Lung microvascular endothelial cell (primary cell): ENCODE results near the gene CDK5. TPM values are rescaled to one million over a fixed set of nuclear protein-coding genes. Genes with fewer than 3 reads are reported as not detected.

ENCODE experiments used
- DNase-seq, 2 donors: peaks; one replicate each; pipeline versions ENCODE4 v3.0.0 to v3.0.0-alpha.2; 2010; ENCODE audit warnings: low read depth in 2 of 2
- total RNA-seq: library from RNA; depleted of rRNA; stranded (reverse); fragments of >200 nt; gene quantifications from 2 replicates; pipeline ENCODE4 v1.2.1, GENCODE V29; 2014

CDK5 gene
- total RNA-seq: 15.9 and 17.4 TPM in 2 replicates

DNA sequence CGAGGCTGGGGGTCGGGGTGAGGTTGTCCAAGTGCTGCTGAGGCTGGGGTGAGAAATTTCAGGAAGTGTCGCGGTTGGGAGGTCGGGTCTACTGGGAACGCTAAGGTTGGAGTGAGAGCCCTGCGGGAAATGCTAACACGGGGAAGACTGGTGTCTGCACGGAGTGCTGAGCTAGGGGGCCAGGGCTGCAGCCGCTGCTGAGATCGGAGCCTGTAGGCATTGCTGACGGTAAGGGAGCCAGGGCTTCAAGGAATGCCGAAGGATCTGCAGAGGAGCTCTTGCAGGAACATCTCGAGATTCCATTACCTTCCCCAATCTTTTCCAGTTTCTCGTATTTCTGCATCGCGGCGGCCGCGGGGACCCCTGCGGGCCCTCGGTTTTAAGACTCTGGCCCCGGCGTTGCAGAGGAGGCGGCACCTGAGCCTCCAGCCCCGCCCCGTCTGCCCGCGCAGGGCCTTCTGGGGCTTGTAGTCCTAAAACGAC lies at the start of gene CDK5:
Gene CDK5, minus strand, starts transcription at position 392 of the 483 bp plus-strand sequence. Its CDS starts 49 bp downstream, at position 343.
- no peak for DNase-seq

DNA sequence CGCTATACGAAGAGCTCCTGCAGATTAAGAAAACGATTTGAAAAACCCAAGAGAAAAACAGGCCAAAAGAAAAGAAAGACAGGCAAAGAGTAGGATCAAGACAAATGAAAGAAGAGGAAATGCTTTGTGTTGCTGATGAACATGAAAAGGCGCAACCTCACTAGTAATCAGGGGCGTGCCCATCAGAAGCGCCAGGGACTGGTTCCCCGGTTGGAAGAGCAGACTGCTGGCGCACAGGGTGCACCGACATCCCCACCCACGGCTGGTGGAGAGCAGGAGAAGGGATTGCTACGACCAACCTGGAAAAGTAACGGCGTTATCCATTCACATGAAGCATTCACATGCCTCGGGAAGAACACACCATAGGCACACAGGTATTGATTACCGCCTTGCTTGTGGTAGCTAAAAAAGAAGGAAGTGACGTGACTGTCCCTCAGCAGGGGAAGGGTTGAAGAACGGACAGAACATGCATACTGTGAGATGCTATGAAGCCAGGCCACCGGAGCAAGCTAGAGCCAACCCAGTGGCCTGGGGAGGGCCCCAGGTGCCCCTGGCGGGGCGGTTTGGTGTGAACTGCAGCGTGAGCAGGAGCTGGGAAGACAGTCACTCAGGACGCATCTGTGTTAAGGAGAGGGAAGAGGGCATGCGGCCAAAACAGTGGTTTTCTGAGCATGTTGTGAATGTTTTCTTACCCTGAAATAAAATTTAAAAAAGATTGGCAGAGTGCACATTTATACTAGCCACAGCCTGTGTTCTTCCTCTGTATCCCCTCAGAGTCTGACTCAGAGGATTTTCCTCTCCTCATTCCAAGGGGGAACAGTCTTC lies 46.9 kb upstream of the CDK5 start:
- DNase-seq: peak in 1 of 2 donors; percentile 86

DNA sequence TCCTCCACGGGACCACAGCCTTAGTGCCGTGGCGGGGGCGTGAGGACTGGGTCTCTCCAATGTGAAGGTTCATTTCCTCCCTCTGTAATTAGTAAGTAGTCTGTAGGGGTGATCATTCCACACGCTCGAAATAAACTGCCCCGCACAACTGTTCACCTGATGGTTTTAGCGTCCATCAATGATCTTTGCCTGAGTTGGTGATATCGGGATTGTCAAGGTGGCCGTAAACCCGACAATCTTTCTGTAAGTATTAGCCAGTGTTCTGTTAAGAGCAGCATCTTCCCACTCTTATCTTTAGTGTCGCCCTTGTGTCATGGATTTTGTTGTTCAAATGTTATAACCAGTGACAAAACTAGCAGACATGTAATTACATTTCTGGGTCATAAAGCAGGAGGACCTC lies 46.3 kb upstream of the CDK5 start:
- DNase-seq: no peak

DNA sequence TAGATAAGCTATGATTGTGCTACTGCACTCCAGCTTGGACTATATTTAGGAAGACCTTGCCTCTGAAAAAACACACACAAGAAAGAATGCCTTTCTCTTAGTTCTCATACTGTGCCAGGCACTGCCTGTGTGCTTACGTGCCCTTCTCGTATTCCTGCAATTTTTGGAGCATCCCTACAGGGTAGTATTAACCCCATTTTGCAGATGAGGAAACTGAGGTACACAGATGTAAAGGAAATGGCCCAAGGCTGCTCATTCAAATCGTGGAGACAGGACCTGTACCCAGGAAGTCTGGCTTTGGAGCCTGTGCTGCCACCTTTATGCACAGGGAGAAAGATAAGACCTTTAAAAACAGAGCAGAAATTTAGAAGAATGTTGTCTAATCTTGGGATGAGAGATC lies 45.3 kb upstream of the CDK5 start:
- no peak for DNase-seq

DNA sequence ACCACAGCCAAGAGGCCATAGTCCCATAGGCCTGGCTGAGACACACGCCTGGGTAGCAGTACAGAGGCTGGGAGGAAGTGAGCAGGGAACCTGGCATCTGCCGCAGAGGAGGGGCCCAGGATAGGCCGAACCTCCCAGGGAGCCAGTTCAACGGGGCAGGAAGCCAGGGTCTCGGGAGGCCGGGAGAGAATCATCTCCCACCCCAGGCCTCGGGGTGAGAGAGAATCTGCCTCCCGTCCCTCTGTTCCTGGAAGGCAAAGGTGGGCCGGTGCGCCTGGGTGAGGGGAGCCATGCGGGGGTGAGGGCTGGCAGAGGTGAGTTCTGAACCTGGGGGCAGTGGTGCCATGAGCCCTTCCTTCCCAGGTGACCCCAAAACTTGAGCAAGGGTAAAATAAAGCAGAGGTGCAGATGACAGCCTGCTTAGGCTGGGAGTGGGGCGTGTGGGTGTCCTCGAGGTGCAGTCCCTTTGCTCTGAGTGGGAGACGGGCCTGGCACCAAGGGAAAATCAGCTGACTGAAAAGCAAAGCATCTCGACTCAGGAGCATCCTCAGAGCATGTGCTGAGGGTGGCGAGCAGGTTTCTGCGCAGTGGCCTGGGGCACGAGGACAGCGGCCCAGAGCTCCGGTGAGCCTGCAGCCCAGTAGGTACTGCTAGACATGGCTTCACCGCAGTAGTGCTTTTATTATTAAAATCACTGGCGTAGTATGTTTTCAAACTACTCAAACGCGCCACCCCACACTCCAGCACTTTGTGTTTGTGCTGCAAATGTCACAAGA lies 44.1 kb upstream of the CDK5 start:
- DNase-seq: no peak

DNA sequence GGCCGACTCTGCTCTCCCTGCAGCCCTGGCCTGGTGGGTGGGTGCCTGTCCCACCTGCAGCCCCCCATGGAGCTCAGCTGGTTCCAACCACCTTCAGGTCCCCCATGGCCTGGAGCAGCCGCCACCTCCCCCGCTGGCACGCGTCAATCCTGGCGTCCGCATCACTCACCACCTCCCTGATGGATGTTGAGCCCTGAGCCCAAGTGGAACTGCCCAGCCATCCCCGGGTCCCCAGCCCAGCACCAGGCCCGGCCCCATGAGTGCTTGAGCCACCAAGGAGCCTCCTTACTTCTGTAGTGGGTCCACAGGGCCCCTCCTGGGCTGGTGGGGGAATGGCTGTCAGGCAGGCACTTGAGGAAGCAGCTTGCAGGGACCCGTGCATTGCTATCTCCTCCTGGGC lies 43.2 kb upstream of the CDK5 start:
- no peak for DNase-seq

DNA sequence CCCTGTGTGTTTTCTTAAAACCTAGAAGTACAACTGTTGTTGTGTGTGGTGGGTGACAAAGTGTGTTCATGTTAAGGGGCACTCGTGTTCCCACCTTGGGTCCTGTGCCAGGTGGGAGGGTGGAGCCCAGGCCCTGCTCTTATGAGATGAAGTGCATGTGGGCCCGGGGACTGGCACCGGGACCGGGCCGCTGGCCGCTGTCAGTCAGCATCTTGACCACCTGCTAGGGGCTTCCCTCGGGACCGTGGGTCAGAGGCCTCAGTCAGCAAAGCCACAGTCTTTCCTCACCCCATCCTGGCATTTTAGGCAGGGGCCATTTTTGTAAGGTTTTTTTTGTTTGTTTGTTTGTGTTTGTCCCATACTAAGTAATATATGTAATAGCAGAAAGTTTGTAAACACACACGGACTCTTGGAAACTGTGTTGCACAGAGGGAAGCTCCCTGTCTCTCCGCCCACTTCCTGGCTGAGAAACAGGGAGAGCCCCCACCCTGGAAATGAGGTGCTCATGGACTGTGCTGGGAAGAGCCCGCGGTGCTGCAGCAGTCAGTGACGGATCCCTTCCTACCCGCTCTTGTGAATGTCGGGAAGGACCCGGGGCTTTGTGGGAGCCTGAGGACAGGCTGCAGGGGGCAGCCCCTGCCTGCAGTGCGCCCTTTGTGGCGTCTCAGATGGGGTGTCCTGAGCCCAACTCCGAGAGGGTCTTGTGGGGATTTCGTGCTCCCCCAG lies 42.0 kb upstream of the CDK5 start:
- DNase-seq: peak in 1 of 2 donors; percentile 65

DNA sequence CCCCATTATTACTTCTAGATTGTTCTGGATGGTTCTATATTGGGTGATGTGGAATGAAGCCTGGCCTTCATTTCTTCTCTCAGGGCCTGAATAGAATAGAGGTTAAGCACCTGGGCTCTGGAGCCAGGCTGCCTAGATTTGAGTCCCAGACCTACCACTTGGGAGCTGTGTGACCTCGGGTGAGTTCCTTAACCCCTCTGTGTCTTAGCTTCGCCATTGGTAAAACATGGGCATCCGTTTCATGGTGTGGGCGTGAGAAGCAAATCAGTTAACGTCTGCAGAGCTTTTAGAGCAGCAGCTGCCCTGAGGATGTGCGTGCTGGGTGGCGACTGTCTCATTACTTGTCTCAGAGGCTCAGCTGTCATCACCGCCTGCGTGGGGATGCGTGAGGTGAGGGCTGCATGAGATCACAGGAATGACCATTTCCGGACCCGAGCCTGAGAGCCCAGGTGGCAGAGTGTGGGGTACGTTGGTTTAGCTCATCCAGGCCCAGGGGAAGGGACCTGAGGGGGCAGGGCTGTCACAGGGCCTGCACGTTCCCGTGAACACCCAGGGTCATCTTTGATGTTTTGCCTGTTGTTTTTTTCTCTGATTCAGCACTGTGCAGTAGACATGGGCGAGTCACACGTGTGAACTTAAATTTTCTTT lies 38.3 kb upstream of the CDK5 start:
- peak in 1 of 2 donors; percentile 57 for DNase-seq

DNA sequence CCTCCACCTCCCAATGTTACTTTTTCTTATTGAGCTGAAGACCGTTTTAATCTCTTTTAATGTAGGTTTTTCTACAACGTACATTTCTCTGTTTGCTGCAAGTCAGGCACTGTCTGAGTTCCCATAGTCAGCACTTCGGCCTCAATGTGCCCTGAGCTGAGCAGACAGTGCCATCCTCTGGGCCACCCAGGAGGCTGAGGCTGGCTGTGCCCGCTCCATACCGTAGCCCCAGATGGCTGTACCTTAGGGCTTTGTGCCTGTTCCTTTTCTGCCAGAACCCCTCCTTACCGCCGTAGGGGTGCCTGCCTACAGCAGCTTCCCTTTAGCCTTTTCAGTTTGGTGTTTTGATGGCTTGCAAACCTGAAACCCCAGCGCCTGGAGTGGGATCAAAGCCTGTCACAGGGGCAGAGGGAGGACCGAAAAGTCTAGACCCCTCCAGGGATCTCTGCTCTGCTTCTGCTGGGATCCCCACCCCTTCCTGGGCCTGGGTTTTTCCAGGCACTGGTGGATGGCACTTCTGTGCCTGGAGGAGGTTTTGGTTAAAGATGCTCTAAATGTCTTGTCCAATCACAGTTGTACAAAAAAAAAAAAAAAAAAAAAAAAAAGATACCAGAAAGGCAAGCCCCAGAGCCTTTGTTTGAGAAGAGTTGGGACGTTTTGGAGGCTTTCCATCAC lies 37.6 kb upstream of the CDK5 start:
- peak in 1 of 2 donors; percentile 38 for DNase-seq

DNA sequence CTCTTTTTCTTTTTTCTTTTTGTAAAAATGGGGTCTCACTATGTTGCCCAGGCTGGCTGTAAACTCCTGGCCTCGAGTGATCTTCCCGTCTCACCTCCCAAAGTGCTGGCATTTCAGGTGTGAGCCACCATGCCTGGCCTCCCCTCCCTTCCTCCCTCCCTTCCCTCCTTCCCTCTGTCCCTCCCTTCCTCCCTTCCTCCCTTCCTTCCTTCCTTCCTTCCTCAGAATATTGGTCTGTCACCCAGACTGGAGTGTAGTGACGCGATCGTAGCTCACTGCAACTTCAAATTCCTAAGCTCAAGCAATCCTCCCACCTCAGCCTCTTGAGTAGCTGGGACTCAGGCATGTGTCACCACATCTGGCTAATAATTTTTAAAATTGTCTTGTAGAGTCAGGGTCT lies 37.0 kb upstream of the CDK5 start:
- peak in 1 of 2 donors; percentile 29 for DNase-seq

DNA sequence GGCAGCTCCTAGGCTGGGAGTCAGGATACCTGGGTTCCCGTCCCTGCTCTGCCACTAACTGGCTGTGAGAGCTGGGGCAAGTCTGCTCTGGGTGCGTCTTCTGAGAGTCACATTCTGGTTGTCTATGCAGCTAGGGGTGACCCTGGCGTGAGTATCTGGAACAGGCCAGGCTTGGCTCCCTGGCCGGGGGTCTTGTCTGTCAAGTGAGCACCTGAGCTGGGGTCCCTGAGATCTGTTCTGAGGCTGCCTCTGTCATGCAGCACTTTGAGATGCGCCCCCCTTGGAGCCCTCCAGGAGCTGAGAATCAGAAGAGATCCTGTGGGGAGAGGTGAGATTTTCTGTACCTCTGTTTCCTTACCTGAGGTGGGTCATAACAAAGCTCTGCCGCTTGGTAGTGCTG lies 36.1 kb upstream of the CDK5 start:
- no peak for DNase-seq

DNA sequence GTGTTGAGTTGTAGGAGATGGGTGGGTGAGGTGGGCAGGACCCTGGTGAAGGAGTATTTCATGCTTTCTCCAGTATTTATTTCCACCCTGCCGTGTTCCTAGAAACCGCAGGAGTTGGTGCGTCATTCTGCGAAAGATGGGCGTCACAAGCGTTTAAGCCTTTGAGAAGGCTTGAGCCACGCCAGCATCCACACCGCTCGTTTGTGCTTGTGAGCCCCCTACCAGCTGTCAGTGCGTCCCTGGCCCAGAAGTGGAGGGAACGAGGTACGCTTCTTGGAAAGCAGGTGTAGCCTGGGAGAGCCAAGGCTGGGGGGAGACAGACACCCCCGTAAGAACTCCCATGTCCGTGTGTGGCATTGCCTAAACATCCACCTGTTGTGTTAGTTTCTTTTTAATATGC lies 34.3 kb upstream of the CDK5 start:
- no peak for DNase-seq

DNA sequence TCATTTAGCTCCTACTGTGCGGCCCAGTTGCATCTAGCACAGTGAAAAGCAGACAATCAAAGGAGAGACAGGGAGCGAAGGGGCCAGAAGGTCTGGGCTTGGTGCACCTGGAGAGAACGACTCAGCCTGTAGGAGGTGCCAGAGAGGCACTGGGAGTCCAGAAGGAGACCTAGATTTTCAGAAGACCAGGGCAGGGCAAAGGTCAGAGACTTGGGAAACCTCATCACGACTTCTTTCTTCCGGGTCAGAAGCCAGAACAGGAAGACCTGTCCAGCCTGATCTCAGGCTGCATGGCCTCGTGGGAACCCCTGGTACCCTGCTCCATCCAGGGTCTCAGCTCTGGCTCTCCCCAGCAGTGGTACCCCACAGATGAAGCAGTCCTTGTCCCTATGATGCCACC lies 33.7 kb upstream of the CDK5 start:
- DNase-seq: peak in 1 of 2 donors; percentile 42

DNA sequence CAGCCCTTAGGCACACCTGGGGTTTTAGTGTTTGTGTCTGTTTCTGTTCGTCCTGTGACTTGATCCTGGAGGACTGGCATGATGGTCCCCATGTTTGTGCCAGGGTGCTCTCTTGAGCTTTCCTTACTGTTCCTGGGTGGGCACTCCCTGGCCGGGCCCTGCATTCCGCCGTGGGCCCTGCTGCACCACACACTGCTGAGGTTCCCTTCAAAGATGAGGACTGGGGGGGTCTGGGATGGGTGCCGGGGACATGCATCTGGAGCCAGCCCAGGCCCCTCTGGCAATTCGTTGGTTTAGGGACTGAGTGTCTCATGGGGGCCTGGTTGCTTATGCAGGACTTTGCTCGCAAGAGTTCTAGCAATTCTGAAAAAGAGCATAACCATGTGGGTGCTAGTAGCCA lies 33.3 kb upstream of the CDK5 start:
- DNase-seq: no peak

DNA sequence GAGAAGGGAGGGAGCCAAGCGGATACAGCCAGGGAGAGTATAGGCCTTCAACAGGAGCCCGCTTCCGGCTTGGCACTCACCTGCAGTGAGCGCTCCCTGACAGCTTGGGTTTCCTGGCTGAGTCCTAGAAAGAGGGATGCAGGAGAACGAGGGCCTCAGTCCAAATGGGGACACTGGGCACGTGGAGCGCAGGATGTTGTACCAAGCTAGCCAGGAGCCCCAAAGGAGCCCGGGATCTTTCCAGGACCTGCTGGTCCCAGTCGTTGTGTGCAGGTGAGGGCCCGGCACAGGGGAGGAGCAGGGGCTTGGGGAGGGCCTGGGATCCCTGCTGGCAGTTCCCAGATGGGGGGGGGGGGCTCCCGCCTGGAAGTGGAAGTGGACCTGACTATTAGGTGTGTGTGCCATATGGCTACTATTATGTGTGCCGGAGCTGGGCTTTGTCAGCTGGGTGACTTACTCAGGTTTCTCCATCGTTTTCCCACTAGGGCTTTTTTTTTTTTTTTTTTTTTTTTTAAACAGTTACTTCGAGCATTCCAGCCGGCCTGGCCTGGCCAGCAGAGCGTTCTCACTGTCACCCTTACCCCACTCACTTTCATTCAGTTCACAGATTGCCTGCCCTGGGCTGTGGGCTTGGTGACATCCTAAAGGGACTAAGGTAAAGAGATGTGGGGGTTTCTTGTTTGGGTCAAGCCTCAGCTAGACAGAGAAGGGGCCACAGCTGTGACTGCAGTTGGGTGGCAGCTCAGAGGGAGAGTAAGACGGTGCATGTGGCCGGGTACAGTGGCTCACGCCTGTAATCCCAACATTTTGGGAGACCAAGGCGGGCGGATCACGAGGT lies 32.4 kb upstream of the CDK5 start:
- peak; percentile 35 to 60 for DNase-seq

DNA sequence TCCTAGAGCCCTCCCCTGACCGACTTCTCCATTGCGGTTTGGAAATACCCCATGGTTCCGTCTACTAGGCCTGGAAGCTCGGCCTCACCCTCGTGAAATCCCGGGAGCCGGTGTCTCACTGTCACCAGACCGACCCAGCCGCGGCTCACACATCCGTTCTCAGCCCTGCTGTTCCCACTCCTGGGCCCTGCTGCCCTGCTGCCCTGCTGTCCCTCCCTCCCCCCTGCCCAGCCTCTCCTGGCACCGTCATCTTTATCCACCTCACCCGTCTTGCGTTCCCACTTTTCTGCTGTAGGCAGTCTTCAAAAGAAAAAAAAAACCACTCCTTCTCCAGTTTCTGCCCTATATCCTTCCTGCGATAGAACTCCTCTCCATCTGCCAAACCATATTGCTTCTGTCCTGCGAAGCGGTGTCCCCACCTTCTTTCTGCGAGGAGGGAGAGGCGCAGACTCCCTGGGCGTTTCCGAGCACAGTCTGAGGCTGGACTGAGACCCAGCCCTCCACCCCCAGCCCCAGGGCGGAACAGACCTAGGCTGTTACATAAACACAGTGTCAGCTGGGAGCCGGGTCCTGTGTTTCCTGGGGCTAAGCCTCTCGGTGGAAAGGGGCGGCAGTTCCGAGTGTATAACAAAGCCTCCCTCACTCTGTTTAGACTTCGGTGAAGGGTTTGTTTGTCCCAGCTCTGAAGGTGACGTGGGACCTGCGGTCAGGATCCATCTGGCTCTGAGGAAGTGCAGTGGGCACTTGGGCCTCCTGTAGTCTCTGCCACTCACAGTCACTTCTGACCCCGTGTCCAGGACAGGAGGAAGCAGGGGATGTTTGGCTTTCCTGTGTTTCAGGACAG lies 31.4 kb upstream of the CDK5 start:
- DNase-seq: peak; percentile 92 to 94

DNA sequence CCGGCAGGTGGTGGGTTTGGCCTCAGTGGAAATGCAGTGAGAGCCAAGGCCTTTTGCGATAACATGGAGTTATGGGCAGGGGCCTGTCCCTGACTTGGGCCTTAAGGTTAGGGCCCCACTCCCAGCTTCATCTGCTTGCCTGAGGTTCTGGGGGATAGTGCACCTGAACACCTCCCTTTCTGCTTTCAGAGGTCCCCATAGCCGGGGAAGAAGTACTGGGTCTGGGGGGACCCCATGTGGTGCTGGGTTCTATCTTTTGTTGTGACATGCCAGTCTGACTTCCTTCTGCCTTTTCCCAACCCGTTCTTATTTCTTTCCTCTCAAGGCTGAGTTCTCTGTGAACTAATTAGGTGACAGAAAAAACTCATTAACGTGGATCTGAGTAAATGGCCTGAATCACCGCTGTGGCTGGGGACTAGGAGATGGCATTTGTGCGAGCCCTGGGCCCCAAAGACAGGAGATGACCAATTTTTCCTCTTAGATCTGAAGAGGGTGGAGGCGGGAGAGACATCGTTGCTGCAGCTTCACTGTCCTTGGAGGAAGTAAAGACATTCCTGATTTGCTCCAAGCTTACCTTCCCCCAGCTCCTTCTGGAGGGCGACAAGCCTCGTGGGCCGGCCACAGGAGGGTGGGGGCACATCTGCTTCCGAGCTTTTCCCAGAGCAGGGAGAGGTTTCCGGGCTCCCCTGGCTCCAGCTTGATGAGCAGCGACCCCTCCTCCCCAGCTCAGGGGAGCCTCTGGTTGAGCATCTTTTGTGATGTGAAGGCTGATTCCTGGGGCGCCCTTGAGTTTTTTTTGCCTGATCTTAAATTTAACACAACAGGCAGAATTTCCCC lies 30.5 kb upstream of the CDK5 start:
- DNase-seq: peak; percentile 42 to 56
